ENCODE results near the gene PRKAG1.

The PRKAG1 gene

GRCh38 chr12:48997719-48998496 lies 20.7 kb downstream of the PRKAG1 start:
- H3K9ac ChIP-seq (ENCODE audit: insufficient read length) = no peak overlapping the region
- no peak for DNase-seq (ENCODE audit: low read depth, low spot score)
- no peak overlapping the region for H3K27ac ChIP-seq
- no peaks in the 10 kb centered on the region for H3K9me3 ChIP-seq (ENCODE audit: low read depth, low read length)
- H3K4me3 ChIP-seq = no peak overlapping the region
- TF ChIP-seq EZH2 (IDR thresholded peaks at IDR 0.05) (no peak), FOXP2 (optimal IDR thresholded peaks at IDR 0.05; ENCODE audit: control extremely low read depth, extremely low read length, insufficient read depth) (no peak), POLR2AphosphoS5 (IDR thresholded peaks at IDR 0.05; ENCODE audit: borderline replicate concordance, low read depth, low read length) (no peak)
- H3K36me3 ChIP-seq (ENCODE audit: insufficient read depth, low read length) = peaks cover 8% of the 10 kb centered on the region; the same call in 1 of the 2 replicates

- no peak for DNase-seq (ENCODE audit: low read depth, low spot score)
- Histone ChIP-seq H3K9me3 (ENCODE audit: low read depth, low read length) (no peaks in the 10 kb centered on the region), H3K27ac (no peak overlapping the region), H3K36me3 (ENCODE audit: insufficient read depth, low read length) (no peaks in the 10 kb centered on the region; the same call in 1 of the 2 replicates), H3K9ac (ENCODE audit: insufficient read length) (no peak overlapping the region), H3K4me3 (peak overlapping the region; percentile 34)
- TF ChIP-seq POLR2AphosphoS5 (IDR thresholded peaks at IDR 0.05; ENCODE audit: borderline replicate concordance, low read depth, low read length) (no peak; the same call in 1 of the 2 replicates), FOXP2 (optimal IDR thresholded peaks at IDR 0.05; ENCODE audit: control extremely low read depth, extremely low read length, insufficient read depth) (no peak), EZH2 (IDR thresholded peaks at IDR 0.05) (no peak)
Measured at GRCh38 chr12:48996794-48997718, 21.5 kb downstream of the PRKAG1 start.

GRCh38 chr12:48995086-48995879 lies 23.3 kb downstream of the PRKAG1 start:
- Histone ChIP-seq H3K36me3 (ENCODE audit: insufficient read depth, low read length) (no peaks in the 10 kb centered on the region), H3K9ac (ENCODE audit: insufficient read length) (no peak overlapping the region), H3K9me3 (ENCODE audit: low read depth, low read length) (no peaks in the 10 kb centered on the region), H3K4me3 (peak overlapping the region; percentile 33; the same call in 1 of the 2 replicates), H3K27ac (no peak overlapping the region)
- TF ChIP-seq FOXP2 (optimal IDR thresholded peaks at IDR 0.05; ENCODE audit: control extremely low read depth, extremely low read length, insufficient read depth) (no peak), EZH2 (IDR thresholded peaks at IDR 0.05) (no peak), POLR2AphosphoS5 (IDR thresholded peaks at IDR 0.05; ENCODE audit: borderline replicate concordance, low read depth, low read length) (peak; percentile 5; the same call in 1 of the 2 replicates)
- DNase-seq (ENCODE audit: low read depth, low spot score) = no peak

- H3K9me3 ChIP-seq (ENCODE audit: low read depth, low read length) = no peaks in the 10 kb centered on the region
- no peak overlapping the region for H3K9ac ChIP-seq (ENCODE audit: insufficient read length)
- DNase-seq (ENCODE audit: low read depth, low spot score) = no peak
- no peak overlapping the region for H3K4me3 ChIP-seq
- no peak overlapping the region for H3K27ac ChIP-seq
- no peaks in the 10 kb centered on the region for H3K36me3 ChIP-seq (ENCODE audit: insufficient read depth, low read length)
- TF ChIP-seq EZH2 (IDR thresholded peaks at IDR 0.05) = no peak
- no peak for TF ChIP-seq FOXP2 (optimal IDR thresholded peaks at IDR 0.05; ENCODE audit: control extremely low read depth, extremely low read length, insufficient read depth)
- no peak for TF ChIP-seq POLR2AphosphoS5 (IDR thresholded peaks at IDR 0.05; ENCODE audit: borderline replicate concordance, low read depth, low read length)
Measured at GRCh38 chr12:48994224-48995085, 24.1 kb downstream of the PRKAG1 start.

GRCh38 chr12:48993787-48994186 lies 24.8 kb downstream of the PRKAG1 start:
- no peaks in the 10 kb centered on the region for H3K9me3 ChIP-seq (ENCODE audit: low read depth, low read length)
- no peak overlapping the region for H3K27ac ChIP-seq
- no peak overlapping the region for H3K9ac ChIP-seq (ENCODE audit: insufficient read length)
- no peak for TF ChIP-seq FOXP2 (optimal IDR thresholded peaks at IDR 0.05; ENCODE audit: control extremely low read depth, extremely low read length, insufficient read depth)
- TF ChIP-seq EZH2 (IDR thresholded peaks at IDR 0.05) = no peak
- no peak for TF ChIP-seq POLR2AphosphoS5 (IDR thresholded peaks at IDR 0.05; ENCODE audit: borderline replicate concordance, low read depth, low read length)
- H3K36me3 ChIP-seq (ENCODE audit: insufficient read depth, low read length) = no peaks in the 10 kb centered on the region
- no peak for DNase-seq (ENCODE audit: low read depth, low spot score)
- no peak overlapping the region for H3K4me3 ChIP-seq

GRCh38 chr12:48991247-48992050 lies 27.1 kb downstream of the PRKAG1 start:
- no peak overlapping the region for H3K4me3 ChIP-seq
- no peaks in the 10 kb centered on the region for H3K36me3 ChIP-seq (ENCODE audit: insufficient read depth, low read length)
- no peaks in the 10 kb centered on the region for H3K9me3 ChIP-seq (ENCODE audit: low read depth, low read length)
- no peak overlapping the region for H3K27ac ChIP-seq
- no peak overlapping the region for H3K9ac ChIP-seq (ENCODE audit: insufficient read length)
- TF ChIP-seq POLR2AphosphoS5 (IDR thresholded peaks at IDR 0.05; ENCODE audit: borderline replicate concordance, low read depth, low read length) (no peak), FOXP2 (optimal IDR thresholded peaks at IDR 0.05; ENCODE audit: control extremely low read depth, extremely low read length, insufficient read depth) (no peak), EZH2 (IDR thresholded peaks at IDR 0.05) (no peak)
- DNase-seq (ENCODE audit: low read depth, low spot score) = no peak
